HEK293T (cell line): ENCODE data around the gene CXCL17.
"Not testable (repeated sequence)": the region's sequence is repeated elsewhere in the genome, so short reads cannot be mapped to it uniquely, and the experiment has no call there.

ENCODE experiments used
- CTCF ChIA-PET: fragments of 350-600 bp; formaldehyde crosslinking; extraction: SDS; loops from one replicate; lab custom pipeline; 2021; ENCODE audit warnings: antibody characterized with exemption, inconsistent platforms; lab: Yijun Ruan, JAX
- POLR2A ChIA-PET: fragments of 350-600 bp; formaldehyde crosslinking; extraction: SDS; loops from one replicate; lab custom pipeline; 2020; ENCODE audit warnings: antibody characterized with exemption, inconsistent platforms; lab: Yijun Ruan, JAX
- DNase-seq: peaks from one replicate; pipeline ENCODE4 v3.0.0; 2012; ENCODE audit warnings: mixed read lengths; ENCODE audit errors: extremely low spot score
- ARNT ChIP-seq: fragments of 450-650 bp; IDR thresholded peaks from 2 replicates; pipeline ENCODE4 v1.6.1; 2017; ENCODE audit warnings: mild to moderate bottlenecking
- BHLHE40 ChIP-seq: fragments of 450-650 bp; IDR thresholded peaks from 2 replicates; pipeline ENCODE4 v1.6.1; 2016; ENCODE audit warnings: mild to moderate bottlenecking, moderate library complexity, borderline replicate concordance
- CTBP1 ChIP-seq: fragments of 450-650 bp; IDR thresholded peaks from 2 replicates; pipeline ENCODE4 v1.6.1; 2016; ENCODE audit warnings: borderline replicate concordance
- ELF4 ChIP-seq: fragments of 450-650 bp; IDR thresholded peaks from 2 replicates; pipeline ENCODE4 v1.6.1; 2017; ENCODE audit warnings: antibody characterized with exemption
- FOXA1 ChIP-seq: fragments of 450-650 bp; IDR thresholded peaks from 2 replicates; pipeline ENCODE4 v1.6.1; 2016; ENCODE audit warnings: mild to moderate bottlenecking
- FOXK2 ChIP-seq: fragments of 450-650 bp; IDR thresholded peaks from 2 replicates; pipeline ENCODE4 v1.6.1; 2016; ENCODE audit warnings: mild to moderate bottlenecking
- FOXM1 ChIP-seq: fragments of 450-650 bp; IDR thresholded peaks from 2 replicates; pipeline ENCODE4 v1.6.1; 2017; ENCODE audit warnings: mild to moderate bottlenecking, borderline replicate concordance
- HDGF ChIP-seq: fragments of 450-650 bp; IDR thresholded peaks from 2 replicates; pipeline ENCODE4 v1.6.1; 2017; ENCODE audit warnings: antibody characterized with exemption, borderline replicate concordance
- L3MBTL2 ChIP-seq: fragments of 450-650 bp; conservative IDR thresholded peaks from 2 replicates; pipeline ENCODE4 v1.6.1; 2016; ENCODE audit warnings: mild to moderate bottlenecking
- LEF1 ChIP-seq: fragments of 450-650 bp; IDR thresholded peaks from 2 replicates; pipeline ENCODE4 v1.6.1; 2017; ENCODE audit warnings: mild to moderate bottlenecking, borderline replicate concordance
- NFRKB ChIP-seq: fragments of 450-650 bp; IDR thresholded peaks from 2 replicates; pipeline ENCODE4 v1.6.1; 2016; ENCODE audit warnings: mild to moderate bottlenecking, moderate library complexity
- SP1 ChIP-seq: fragments of 450-650 bp; IDR thresholded peaks from 2 replicates; pipeline ENCODE4 v1.6.1; 2017
- SUZ12 ChIP-seq: fragments of 450-650 bp; IDR thresholded peaks from 2 replicates; pipeline ENCODE4 v1.6.1; 2016; ENCODE audit warnings: mild to moderate bottlenecking
- TARDBP ChIP-seq: fragments of 450-650 bp; IDR thresholded peaks from 2 replicates; pipeline ENCODE4 v1.6.1; 2016
- ZNF384 ChIP-seq: fragments of 450-650 bp; IDR thresholded peaks from 2 replicates; pipeline ENCODE4 v1.6.1; 2016
- TF ChIP-seq, protein P1 (sequence below): fragments of 450-650 bp; IDR thresholded peaks from 2 replicates; pipeline ENCODE4 v1.6.1; 2016

CXCL17 gene, protein sequence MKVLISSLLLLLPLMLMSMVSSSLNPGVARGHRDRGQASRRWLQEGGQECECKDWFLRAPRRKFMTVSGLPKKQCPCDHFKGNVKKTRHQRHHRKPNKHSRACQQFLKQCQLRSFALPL

DNA sequence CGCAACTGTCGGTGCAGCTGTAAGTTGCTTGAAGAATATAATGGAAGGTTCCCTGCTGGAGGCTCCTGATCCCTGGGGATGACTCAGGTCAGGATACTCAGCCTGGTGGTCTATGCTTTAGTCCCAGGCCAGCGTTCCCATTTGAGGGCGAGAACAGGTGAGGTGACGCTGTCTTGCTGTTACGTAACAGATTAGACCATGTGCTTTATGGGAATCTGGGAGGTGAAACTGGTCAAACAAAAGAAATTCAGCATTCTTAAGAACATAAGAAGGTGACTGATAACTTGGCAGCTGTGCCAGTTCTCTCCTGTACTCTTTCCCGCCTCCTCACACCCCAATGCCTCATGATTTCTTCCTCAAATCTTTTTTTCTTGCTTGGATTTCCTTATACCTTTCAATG is at the start of gene CXCL17:
Gene CXCL17 (minus strand): TSS at position 114 of the 400 bp plus-strand sequence. CDS start 114 bp downstream, outside the sequence.
- CTCF ChIA-PET, result no interaction called here
- POLR2A ChIA-PET, result no interaction called here
- TF ChIP-seq ARNT (no peak), ZNF384 (no peak), NFRKB (no peak), FOXA1 (no peak), TARDBP (no peak), FOXM1 (no peak), FOXK2 (no peak), BHLHE40 (no peak)
- TF ChIP-seq, protein P1, sequence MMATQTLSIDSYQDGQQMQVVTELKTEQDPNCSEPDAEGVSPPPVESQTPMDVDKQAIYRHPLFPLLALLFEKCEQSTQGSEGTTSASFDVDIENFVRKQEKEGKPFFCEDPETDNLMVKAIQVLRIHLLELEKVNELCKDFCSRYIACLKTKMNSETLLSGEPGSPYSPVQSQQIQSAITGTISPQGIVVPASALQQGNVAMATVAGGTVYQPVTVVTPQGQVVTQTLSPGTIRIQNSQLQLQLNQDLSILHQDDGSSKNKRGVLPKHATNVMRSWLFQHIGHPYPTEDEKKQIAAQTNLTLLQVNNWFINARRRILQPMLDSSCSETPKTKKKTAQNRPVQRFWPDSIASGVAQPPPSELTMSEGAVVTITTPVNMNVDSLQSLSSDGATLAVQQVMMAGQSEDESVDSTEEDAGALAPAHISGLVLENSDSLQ, result no peak
- DNase-seq, result no peak

DNA sequence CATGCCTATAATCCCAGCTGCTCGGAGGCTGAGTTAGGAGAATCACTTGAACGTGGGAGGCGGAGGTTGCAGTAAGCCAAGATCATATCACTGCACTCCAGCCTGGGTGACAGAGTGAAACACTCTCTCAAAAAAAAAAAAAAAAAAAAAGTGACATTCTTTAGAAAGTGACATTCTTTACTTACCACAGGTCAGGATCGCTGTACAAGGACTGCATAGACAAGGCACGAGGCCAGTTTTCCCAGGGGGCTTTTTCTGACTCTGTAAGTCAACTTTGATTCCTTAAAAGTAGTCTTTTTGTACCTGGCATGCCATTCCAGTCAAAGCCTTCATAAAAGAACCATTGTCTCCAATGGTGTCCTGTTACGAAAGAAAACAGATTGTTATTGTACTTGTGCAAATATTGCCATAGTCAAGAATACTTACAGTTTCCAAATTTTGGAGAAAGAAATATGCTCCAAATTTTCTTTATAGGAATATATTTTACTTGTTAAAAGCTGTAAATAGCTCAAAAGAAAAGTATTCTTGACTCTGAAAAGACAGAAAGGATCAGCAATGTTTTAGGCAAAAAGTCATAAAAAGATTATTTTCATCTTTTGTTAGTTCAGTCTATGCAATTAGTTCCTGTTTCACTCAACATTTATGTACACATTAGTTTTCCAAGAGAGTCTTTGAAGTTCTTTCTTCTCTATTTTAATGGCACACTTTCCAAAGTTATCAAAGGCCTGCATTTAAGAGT is 46.2 kb upstream of the CXCL17 start:
- DNase-seq, result no peak
- no peak for TF ChIP-seq FOXA1
- TF ChIP-seq ZNF384, result no peak
- ChIA-PET POLR2A (no interaction called here), CTCF (no interaction called here)

DNA sequence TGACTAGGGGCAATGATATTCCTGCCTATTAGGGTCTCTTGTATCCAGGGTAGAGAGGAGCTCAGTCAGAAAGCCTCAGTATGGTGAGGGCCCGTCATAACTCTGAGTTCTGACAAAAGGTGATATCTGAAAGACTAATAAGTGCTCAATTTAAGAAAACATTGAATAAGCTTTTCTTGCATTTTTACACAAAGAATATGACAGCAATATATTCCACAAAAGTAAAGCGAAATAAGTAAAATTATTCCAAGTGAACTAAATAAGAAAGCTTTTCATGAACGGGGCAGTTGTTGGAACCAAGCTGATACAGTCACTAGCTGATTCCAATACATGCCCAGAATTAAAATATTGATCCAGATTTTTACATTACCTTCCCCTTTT is 45.0 kb upstream of the CXCL17 start:
- ChIA-PET CTCF (no interaction called here), POLR2A (no interaction called here)
- TF ChIP-seq L3MBTL2, result no peak
- TF ChIP-seq SUZ12, result no peak
- TF ChIP-seq TARDBP, result no peak
- no peak for TF ChIP-seq CTBP1
- no peak for TF ChIP-seq ARNT
- TF ChIP-seq FOXK2, result no peak
- TF ChIP-seq HDGF, result no peak
- no peak for TF ChIP-seq FOXA1
- TF ChIP-seq ELF4, result no peak
- no peak for TF ChIP-seq NFRKB
- TF ChIP-seq ZNF384, result no peak
- no peak for TF ChIP-seq BHLHE40
- no peak for TF ChIP-seq SP1
- no peak for TF ChIP-seq LEF1
- no peak for TF ChIP-seq FOXM1
- TF ChIP-seq, protein P1, result no peak
- DNase-seq, result no peak

DNA sequence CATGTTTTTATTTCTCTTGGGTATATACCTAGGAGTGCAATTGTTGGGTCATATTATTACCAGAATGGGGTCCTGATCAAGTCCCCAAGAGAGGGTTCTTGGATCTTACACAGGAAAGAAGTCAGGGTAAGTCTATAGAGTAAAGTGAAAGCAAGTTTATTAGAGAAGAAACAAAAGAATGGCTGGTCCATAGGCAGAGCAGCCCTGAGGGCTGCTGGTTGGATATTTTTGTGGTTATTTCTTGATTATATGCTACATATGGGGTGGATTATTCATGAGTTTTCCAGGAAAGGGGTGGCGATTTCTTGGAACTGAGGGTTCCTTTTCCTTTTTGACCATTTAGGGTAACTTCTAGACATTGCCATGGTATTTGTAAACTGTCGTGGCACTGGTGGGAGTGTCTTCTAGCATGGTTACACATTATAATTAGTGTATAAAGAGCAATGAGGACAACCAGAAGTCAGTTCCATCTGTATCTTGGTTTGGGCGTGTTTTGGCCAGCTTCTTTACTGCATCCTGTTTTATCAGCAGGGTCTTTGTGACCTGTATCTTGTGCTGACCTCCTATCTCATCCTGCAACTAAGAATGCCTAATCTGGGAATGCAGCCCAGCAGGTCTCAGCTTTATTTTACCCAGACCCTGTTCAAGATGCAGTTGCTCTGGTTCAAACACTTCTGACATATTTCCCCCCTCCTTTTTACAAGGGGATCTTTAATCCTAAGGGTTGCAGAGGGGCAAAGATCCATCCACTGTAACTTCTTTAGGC is 44.5 kb upstream of the CXCL17 start:
- POLR2A ChIA-PET, result no interaction called here
- TF ChIP-seq ARNT (no peak), HDGF (no peak), SUZ12 (no peak), ELF4 (no peak), BHLHE40 (no peak), LEF1 (no peak), L3MBTL2 (no peak), FOXA1 (no peak), SP1 (no peak), FOXM1 (no peak), NFRKB (no peak), CTBP1 (no peak), ZNF384 (no peak), FOXK2 (no peak), TARDBP (no peak)
- TF ChIP-seq, protein P1, result no peak
- no peak for DNase-seq
- CTCF ChIA-PET, result no interaction called here

DNA sequence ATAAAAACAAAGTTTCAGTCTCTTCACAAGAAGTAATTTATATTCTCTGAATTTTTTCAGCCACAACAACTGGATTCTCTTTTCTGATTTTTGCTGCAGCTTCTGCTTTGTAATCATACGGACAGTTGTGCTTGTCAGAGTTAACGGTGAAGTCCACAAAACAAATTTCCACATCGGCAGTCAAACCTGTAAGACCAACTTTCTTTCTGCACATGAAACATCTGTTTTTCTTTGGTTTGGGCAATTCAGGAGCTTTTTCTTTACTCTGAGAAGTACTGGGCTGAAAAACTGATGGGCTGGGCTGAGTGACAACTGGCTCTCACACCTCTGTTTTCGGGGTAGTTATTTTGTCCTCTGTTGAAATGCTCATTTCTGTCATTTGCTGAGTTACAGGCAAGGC is 42.3 kb upstream of the CXCL17 start:
- CTCF ChIA-PET, DNase-seq, POLR2A ChIA-PET: not testable (repeated sequence)

DNA sequence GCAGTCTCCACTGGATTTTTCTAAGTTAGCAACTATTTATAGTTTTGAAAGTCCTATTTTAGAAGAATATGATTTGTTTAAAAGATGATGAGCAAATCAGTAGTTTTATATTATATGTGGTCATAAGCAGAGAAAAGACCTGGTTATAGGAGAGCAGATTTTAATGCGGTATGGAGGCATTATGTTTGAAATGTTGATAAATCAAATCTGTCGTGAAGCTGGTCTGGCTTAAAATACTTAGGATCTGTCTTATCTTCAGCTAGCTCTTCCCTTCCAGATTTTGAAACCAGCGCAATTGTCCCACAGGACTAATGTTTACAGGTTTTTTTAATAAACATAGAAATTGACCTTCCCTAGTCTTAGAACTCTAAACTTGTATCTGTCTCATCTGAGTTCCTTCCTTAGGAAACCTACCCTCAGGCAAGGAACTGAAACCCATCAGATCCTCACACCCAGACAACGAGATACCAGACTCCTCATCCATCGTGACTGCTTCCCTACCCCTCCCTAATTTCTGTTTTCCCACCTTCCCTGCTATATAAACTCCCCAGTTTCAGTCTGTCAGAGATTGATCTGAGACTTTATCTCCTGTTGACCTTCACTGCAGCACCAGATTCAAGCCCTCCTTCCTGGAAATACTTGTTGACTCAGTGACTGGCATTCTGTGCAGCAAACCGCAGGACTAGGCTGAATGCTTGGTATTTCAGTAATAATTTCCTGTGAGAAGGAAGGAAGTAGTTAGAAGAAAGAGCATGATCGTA is 37.8 kb upstream of the CXCL17 start:
- ChIA-PET CTCF (no interaction called here), POLR2A (no interaction called here)

More for the DNA sequence above, 37.8 kb upstream of the CXCL17 start:
- DNase-seq, result no peak
- no peak for TF ChIP-seq SP1
- TF ChIP-seq SUZ12, result no peak
- no peak for TF ChIP-seq ARNT
- TF ChIP-seq HDGF, result no peak
- no peak for TF ChIP-seq ZNF384
- no peak for TF ChIP-seq FOXM1
- no peak for TF ChIP-seq FOXA1
